ENCODE measurements around the gene DNMBP.
A peak's percentile ranks its signal among the peaks of the same experiment; 100 is the strongest.
"Not testable (repeated sequence)": the region's sequence is repeated elsewhere in the genome, so short reads cannot be mapped to it uniquely, and the experiment has no call there.

DNMBP gene

GRCh38 chr10:100020142-100020885, 10.6 kb upstream of the DNMBP start:
- no peak for DNase-seq (ENCODE audit: low read depth, low spot score)

DNA sequence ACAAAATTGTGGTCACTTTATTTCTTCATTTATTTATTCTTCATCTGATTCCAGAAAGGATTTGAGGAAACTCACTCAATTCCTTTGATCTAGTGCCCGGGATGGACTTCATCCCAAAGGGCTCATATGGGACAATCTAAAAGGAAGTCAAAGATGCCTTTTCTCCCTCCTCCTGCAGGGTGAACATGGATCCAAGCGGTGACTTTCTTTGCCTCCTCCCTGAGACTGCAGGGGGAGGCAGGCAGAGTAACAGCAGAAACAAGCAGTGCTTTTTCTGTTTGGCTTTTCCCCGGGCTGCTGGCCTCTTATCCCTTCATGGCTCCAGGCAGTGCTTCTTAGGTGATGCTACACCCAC, 10.0 kb upstream of the DNMBP start:
- no peak for DNase-seq (ENCODE audit: low read depth, low spot score)

- DNase-seq (ENCODE audit: low read depth, low spot score): no peak
Observed at GRCh38 chr10:100014071-100014762, 4.5 kb upstream of the DNMBP start.

GRCh38 chr10:100013621-100014020, 3.9 kb upstream of the DNMBP start:
- no peak for DNase-seq (ENCODE audit: low read depth, low spot score)

DNA sequence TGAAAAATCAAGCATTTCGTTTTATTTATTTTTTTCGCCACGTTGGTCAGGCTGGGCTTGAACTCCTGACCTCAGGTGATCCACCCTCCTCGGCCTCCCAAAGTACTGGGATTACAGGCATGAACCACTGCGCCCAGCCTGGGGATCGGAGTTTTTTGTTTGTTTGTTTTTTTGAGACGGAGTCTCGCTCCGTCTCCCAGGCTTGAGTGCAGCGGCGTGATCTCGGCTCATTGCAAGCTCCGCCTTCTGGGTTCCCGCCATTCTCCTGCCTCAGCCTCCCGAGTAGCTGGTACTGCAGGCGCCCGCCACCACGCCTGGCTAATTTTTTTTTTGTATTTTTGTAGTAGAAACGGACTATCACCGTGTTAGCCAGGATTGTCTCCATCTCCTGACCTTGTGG, 2.2 kb upstream of the DNMBP start:
- DNase-seq (ENCODE audit: low read depth, low spot score): not testable (repeated sequence)

GRCh38 chr10:100009283-100009792, 409 bp downstream of the DNMBP start:
- DNase-seq (ENCODE audit: low read depth, low spot score): peak; percentile 6

DNA sequence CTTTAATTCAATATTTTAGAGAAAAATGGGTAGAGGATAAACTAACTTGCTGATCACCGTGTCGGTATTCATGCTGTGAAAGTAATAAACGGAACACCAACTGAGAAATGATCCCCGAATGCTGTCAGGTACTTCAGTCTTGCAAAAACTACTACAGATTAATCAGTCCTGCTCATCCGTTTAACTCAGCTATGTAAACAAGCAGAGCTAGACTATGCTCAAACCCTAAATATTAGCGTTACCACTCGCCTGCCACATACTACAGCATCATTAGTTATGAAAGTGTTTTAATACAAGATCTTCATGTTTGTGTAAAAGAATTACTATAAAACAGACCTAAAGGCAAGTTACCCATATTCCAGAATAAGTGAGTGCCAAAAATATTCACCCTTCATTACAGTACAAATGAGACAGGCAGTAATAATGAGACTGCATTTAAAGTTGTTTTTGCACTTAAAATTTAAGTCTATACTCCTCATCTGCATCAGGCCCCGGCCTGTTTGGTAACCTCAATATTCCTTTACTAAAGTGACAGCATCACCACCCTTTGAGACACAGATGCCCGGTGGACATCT, 952 bp downstream of the DNMBP start:
- no peak for DNase-seq (ENCODE audit: low read depth, low spot score)

- no peak for DNase-seq (ENCODE audit: low read depth, low spot score)
Observed at GRCh38 chr10:100008142-100008522, 1.6 kb downstream of the DNMBP start.

GRCh38 chr10:100007231-100008141, 2.3 kb downstream of the DNMBP start:
- no peak for DNase-seq (ENCODE audit: low read depth, low spot score)

DNA sequence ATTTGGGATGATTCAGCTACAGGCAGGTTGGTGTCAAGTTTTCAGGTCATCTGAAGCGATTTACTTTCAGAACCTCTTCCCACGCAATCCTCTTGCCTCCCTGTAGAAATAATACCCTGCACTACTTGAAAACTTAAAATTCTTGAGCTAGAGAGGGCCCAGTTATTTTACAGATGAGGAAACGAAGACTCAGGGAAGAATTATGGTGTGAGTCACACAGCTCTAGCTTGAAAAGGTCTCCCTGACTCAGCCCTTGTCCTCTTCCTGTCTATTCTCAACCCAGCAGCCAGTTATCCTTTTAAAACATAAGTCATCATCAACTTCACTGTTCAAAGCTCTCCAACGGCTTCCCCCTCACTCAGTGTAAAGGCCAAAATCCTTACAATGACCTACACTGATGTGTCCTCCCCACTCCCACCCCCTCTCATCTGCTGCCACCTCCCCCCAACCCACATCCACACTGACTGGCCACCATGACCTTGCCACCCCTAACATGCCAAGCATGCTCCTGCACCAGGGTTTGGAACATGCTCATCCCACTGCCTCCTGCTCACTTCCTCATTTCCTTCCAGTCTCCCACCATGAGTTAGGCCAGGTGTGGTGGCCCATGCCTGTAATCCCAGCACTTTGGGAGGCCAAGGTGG, 3.4 kb downstream of the DNMBP start:
- DNase-seq (ENCODE audit: low read depth, low spot score): no peak

- DNase-seq (ENCODE audit: low read depth, low spot score): no peak
Observed at GRCh38 chr10:100004805-100005510, 4.8 kb downstream of the DNMBP start.

DNA sequence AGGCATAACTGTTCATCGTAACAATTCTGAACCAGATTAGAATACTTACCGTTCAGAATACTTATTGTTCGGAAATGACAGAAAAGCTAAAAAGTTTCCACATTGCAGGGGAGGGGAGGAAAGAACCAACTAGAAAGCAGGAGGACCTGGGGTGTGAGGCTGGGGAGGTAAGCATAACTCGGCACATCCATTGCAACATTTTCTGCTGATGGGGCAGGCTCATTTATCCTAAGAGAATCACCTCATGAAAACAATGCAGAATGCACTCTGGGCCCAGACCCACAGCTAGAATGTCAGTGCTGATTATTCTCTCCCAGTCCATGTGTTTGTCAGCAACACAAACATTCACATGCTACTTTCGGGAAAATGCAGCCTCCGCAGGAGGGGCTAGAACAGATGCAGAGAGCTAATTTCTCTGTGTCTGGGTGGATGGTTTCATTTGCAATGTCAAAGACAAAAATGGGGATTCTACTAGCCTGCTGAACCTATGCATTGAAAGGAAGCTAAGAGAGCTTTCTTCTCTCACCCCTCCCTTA, 9.6 kb downstream of the DNMBP start:
- DNase-seq (ENCODE audit: low read depth, low spot score): no peak

- DNase-seq (ENCODE audit: low read depth, low spot score): no peak
Observed at GRCh38 chr10:99999319-100000108, 10.2 kb downstream of the DNMBP start.

DNA sequence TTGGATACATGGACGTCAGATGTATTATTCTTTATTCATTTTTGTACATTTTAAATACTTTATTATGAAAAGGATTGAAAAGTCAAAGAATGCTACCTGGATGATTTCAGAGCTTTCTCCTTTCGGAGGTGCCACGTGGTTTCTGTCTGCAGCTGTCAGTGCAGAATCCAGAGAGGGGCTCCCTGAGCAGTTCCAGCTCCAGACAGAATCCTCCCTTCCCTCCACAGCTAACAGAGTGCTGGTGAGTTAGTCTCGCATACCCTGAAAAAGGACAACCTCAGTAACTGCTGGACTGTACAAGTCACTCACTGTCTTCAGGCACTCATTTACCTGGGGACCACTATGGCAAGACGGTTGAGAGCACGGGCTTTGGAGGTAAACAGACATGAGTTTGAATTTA, 10.9 kb downstream of the DNMBP start:
- no peak for DNase-seq (ENCODE audit: low read depth, low spot score)

GRCh38 chr10:99996671-99997648, 12.8 kb downstream of the DNMBP start:
- no peak for DNase-seq (ENCODE audit: low read depth, low spot score)

GRCh38 chr10:99995713-99996112, 14.0 kb downstream of the DNMBP start:
- DNase-seq (ENCODE audit: low read depth, low spot score): no peak

DNA sequence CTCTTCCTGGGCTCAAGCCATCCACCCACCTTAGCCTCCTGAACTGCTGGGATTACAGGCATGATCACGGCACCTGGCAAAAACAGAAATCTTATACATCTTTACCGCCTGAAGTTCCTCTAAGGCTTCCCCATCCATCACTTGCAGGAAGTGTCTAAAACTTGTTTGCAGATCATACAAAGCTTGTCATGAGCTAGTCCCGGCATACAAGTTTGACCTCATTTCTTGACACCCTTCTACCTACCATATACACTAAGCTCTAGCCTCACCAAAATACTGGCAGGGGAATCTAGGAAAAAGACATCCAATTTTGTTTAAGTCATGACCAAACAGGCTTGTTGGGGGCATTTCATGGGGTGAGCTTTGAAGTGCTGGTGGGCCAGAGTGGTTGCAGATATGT, 14.5 kb downstream of the DNMBP start:
- no peak for DNase-seq (ENCODE audit: low read depth, low spot score)

GRCh38 chr10:99994801-99995200, 14.9 kb downstream of the DNMBP start:
- no peak for DNase-seq (ENCODE audit: low read depth, low spot score)

Data from activated CD4-positive, CD25-positive, alpha-beta regulatory T cell treated with anti-CD3 and anti-CD28 coated beads, Interleukin-2, amount 50 U/mL, for 16 hours (primary cell).